Activated T-cell treated with anti-CD3 and anti-CD28 coated beads, Interleukin-2, amount 50 U/mL, for 1 hour (primary cell): Measurements from ENCODE around the gene CEP112.

Experiments used
- DNase-seq: peaks from one replicate; pipeline ENCODE4 v3.0.0-alpha.2; 2020

CEP112 gene

DNA sequence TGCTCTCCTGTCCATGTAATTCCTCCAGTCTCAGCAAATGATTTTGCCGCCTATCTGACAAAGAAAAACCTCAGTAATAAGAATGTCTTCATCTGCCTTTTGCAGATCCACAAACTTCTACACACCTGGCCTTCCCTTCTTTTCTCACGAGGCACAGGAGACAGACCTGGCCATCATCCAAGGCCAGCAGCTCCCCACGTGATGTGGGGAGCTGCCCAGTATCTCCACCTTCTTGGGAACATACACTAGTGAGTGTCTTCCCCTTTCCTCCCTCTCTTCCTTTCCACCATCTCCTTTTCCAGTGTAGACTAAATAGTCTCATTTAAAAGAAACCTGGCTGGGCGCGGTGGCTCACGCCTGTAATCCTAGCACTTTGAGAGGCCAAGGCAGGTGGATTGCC is 274.4 kb downstream of the CEP112 start:
- DNase-seq: no peak

GRCh38 chr17:65916425-65916824 is 275.5 kb downstream of the CEP112 start:
- no peak for DNase-seq

- DNase-seq: no peak
Measured at GRCh38 chr17:65914784-65915342, 277.1 kb downstream of the CEP112 start.

GRCh38 chr17:65913326-65913850 is 278.5 kb downstream of the CEP112 start:
- DNase-seq: no peak

- no peak for DNase-seq
Measured at GRCh38 chr17:65910836-65911235, 281.1 kb downstream of the CEP112 start.

DNA sequence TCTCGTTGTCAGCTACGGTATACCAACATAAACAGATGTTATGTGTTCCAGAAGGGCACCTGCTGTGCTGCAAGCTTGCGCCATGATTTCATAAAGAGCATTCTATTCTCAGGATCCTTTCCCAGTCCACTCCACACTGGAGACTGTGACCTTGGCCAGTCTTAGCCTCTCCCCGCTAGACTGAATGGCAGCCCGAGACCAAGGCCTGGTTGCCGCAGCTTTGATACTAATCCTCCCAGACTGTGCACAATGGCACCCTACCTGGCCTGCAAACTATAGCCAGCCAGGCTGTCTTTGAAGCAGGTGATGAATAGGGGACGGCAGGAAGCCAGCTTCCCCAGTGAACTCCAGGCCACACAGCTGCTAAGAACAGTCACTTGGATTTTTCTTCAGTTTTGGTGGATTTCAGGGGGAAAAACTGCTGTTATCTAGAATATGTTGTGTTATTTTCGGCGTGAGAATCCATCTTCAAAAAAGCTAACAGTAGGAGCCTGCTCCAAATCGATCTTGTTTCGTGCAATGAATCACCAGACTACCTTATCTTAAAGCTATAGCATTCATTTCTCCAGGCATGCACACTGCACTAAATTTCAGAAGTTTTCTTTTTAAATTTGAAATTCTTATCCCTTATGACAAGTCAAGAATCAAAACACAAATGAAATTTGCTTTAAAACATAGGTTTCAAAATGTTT is 289.0 kb downstream of the CEP112 start:
- no peak for DNase-seq

- DNase-seq: no peak
Measured at GRCh38 chr17:65902155-65902554, 289.8 kb downstream of the CEP112 start.

- no peak for DNase-seq
Measured at GRCh38 chr17:65901394-65901793, 290.5 kb downstream of the CEP112 start.

DNA sequence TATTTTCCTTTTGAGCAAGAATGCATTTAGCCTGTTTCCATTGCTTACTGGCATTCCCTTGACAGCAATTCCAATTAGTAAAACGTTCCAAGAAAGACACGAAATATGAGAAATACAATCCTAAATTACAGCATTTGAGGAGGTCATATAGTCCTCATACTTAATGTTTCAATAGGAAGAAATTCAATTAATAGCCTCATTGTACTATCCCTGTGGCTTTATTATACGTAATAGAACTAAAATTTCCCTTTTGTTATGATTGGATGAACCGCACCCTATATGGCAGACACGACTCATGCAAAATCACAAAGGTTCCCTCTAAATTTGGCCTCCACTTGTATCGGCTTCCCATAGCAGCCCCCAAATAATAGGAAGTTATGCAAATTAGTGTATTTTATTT is 291.7 kb downstream of the CEP112 start:
- DNase-seq: no peak

GRCh38 chr17:65898651-65899050 is 293.3 kb downstream of the CEP112 start:
- no peak for DNase-seq

DNA sequence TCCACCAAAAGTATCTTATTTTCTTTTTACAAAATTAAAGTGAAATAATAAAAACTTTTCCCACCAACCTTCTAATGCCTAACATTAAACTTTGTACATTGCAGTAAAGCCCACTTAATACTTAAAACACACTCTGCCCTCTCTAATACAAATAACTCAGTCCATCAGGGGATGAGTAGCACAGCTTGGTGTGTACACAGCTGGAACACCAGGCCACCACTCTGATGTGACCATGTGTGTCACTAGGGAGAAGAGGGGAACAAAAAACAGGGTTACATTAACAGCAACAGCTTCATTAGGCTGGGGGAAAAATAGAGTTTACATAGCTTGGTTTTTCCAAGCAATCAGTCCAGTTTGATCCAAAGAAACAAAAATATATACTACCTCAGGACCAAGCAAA is 295.0 kb downstream of the CEP112 start:
- no peak for DNase-seq

- DNase-seq: no peak
Measured at GRCh38 chr17:65895969-65896368, 296.0 kb downstream of the CEP112 start.

DNA sequence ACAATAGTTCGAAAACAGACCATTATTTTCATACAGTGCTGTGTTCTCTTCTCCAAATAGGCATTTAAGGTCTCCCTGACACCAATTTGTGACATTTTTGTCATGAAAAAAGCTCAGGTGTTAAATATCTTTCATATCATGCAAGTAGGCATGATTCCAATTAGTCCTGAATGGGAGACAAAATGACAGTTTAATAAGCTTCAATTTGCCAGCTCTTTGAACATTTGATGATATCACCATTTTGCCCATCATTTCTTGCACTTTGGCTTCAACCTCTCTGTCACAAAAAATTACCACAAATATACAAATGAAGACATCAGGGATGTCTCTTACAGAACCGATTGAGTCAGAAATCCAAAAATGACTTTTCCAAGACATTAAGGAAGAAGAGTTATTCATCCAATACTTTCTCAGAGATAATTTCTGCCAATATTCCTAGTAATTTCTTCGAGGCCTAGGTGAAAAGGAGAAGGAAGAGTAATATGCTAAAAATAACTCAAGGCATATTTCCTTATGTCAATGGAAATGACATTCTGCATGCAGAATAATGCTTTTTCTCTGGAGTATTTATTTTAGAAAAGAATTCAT is 298.1 kb downstream of the CEP112 start:
- no peak for DNase-seq

DNA sequence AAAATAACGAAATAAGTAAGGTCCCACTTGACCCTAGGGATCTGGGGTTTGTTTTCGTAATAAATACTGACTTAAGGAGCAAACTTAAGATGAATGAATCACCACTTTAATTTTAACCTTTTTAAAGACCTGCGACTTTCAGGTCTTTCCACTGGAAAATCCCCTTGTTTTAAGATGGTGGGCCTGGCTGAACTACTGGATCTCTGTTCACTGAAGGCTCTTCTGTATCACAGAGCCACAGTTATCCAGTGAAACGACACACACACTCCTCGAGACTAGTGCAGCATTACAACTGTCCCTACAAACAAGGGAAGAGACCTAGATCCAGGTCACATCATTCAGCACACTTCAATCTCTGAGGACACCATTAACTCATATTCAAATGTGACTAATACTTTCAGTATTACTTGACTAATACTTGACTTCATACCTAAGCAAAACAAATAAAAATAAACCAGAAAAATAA is 299.0 kb downstream of the CEP112 start:
- no peak for DNase-seq

GRCh38 chr17:65891231-65891735 is 300.6 kb downstream of the CEP112 start:
- DNase-seq: no peak

- DNase-seq: no peak
Measured at GRCh38 chr17:65888649-65889048, 303.3 kb downstream of the CEP112 start.

DNA sequence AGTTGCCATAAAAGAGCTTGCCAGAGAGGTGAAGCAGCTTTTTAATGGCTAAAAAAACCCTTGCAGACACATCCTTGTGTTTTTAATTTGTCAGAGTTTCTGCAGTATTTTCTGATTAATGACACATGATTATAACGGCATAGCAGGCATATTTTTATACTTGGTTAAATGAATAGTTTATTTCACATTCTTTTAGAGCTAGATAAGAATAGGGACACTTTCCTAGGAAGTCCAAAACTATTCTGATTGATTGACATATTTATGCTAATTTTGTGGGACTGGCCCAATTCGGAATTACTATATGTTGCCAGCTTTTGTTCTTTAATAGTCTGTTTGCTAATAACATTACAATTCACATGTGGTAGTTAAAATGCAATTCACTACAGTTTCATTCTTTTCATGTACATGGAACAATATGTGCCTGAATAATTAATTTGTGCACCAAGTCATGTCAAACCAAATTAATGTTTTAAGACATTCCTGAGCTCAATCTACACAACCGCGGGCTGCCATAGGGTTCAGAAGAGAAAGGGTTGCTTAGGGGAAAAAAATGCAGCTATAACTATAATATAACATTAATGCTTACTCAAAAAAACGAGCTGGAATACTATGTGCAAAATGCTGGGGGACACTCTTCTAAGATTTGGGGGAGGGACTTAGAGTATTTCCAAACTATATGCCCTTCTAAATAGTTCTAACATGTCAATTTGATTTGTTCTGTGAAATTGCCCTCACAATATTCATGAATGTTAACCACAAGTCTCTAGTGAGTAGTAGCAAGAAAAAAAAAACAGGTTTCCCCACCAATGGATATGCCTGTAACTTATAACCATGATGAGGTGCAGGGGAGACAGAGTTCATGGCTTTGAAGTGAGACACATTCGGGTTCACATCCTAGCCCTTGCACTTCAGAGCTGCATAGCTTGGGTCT is 305.4 kb downstream of the CEP112 start:
- DNase-seq: no peak

DNA sequence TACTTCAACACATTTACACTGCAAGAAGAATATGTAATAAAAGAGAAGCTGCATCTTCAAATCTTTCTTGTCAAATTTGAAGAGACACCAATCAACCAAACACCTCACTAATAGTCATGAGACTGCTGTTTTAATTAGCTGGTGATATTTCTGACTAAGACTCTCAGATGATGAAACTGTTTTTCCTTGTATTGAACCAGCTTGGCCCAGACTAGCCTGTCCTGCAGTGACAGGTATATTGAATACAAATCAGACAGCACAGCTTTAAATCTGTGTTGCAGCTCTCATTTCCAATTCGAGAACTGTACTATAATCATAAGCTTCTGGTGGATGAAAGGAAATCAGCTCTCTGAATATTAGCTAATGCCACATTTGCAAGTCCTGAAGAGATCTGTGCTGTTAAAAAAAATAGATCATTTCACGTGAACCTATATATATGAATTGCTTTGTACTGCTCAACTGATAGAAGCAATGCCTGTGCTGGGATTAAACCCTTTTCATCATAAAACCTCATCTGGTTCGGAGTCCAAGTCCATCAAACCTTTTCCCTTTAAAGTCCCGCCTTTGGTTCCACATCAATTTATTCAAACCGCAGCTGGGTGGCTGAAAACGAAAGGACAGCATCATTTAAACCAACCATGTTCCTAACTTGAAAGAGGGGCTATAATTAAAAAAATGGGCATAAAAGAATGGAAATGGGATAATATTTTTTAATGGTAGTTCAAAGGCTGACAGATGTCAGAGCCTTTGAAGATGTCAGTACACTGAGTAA is 306.2 kb downstream of the CEP112 start:
- DNase-seq: no peak

GRCh38 chr17:65876985-65877384 is 314.9 kb downstream of the CEP112 start:
- DNase-seq: no peak

- no peak for DNase-seq
Measured at GRCh38 chr17:65868881-65869280, 323.1 kb downstream of the CEP112 start.

GRCh38 chr17:65867014-65867413 is 324.9 kb downstream of the CEP112 start:
- no peak for DNase-seq
